SW480 (cell line): ENCODE results near the gene UCN.
A peak's percentile ranks its signal among the peaks of the same experiment; 100 is the strongest.
"Not testable (repeated sequence)": the region's sequence is repeated elsewhere in the genome, so short reads cannot be mapped to it uniquely, and the experiment has no call there.

ENCODE experiments used
- DNase-seq: peaks from one replicate; pipeline ENCODE4 v3.0.0-alpha.2; 2016; ENCODE audit warnings: low spot score

UCN gene

DNA sequence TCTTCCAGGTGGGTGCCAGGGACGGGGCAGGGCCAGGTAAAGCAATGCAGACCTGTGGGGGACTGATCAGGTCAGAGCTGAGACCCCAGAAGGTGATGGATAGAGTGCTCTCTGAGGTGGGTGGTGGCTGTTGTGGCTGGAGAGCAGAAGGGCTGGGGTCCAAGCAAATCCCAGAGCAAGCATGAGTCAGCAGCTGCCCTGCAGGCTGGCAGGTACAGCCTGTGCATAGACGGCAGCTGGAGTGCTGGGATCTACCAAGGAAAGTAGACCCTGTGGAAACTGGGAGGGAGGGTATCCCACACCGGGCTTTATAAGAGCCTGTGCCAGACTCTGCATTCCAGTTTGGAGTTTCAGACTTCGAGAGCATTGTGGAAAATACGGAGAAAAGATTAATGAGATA lies 25.4 kb downstream of the UCN start:
- DNase-seq = no peak

DNA sequence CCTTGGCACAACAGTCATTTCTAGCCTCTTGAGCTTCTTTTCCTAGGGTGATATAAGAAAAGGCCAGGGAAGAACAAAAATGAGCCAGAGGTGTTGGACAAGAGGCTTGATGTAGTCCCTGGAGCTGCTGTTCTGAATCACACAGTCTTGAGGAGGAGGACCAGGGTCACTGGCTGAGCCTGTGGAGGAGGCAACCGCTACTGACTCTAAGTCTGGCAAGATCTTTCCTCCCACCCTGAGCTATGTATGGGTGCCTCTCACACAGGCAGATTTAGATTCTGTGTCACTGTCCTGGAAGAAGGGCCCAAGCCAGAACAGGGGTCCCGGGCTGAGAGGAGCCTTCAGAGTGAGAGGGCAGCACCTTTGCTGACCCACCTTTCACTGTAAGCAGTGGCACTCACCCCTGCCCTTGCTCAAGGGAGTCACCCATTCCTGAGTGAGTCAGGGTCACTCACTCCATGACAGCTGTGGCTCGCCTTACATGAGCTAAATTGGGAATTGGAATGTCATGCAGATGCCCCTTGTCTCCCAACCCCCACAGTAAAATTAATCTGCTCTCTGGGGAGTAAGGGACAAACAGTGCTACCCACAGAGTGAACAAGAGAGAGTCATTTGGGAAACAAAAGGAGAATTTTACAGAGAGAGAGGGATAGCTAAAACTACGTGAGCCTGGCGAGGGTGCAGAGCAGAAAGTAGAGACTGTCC lies 26.2 kb downstream of the UCN start, which contains the start of gene TRIM54:
Gene TRIM54, plus strand, starts transcription at position 575 of the 705 bp plus-strand sequence. CDS start 303 bp downstream, outside the sequence.
- no peak for DNase-seq

DNA sequence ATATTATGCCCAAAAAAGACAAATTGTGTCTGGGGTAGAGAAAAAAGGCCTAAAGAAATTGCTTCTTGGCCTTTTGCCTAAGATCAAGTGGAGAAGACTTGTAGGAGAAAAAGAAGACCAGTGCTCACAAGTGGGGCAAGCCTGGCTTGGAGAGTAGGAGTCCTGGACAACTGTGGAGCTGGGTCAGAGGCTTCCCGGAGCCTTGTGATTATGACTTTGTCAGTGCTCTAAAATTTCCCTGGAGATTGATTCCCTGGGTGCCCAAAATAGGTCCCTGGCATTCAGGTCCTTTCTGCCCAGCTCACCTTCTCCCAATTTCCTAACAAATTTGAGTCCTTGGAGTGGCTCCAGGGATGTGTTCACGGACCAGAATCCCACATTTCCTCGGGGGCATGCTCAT lies 26.8 kb downstream of the UCN start:
- DNase-seq = no peak

DNA sequence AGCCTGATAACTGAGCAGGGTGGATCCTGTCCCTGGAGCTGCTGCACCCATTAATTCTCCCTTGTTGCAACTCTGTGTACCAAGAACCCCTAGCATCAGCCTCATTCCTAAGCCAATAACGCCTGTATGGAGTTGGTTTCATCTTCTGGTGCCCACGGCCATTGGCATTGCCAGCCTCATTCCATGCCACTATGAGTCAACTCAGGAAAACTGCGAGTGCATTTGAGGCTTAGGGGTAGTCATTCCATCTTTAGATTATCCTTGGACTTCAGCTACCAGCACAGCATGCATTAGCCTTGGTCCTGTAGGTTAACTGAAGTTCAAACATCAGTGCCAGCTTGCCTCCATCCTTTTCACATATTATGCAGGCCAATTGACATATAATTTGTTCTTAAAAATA lies 27.4 kb downstream of the UCN start:
- DNase-seq = no peak

DNA sequence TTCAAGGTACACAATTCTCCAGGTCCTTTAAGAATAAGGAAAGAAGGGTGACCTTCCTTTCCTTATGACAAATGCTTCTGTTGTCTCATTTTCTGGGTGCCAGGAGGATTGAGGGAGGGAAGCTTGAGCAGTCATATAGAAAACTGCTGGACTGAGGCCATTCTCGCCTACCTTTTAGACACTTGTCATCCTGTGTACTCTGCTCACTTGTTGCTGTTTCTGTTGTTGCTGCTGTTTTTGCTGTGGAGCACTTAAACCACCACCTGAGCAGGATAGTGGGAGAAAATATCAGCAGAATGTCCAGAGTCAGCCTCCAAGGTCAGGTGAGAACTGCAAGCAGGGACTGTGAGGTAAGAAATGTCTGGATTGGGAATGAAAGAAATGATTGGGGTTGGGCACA lies 30.2 kb downstream of the UCN start:
- DNase-seq = no peak

DNA sequence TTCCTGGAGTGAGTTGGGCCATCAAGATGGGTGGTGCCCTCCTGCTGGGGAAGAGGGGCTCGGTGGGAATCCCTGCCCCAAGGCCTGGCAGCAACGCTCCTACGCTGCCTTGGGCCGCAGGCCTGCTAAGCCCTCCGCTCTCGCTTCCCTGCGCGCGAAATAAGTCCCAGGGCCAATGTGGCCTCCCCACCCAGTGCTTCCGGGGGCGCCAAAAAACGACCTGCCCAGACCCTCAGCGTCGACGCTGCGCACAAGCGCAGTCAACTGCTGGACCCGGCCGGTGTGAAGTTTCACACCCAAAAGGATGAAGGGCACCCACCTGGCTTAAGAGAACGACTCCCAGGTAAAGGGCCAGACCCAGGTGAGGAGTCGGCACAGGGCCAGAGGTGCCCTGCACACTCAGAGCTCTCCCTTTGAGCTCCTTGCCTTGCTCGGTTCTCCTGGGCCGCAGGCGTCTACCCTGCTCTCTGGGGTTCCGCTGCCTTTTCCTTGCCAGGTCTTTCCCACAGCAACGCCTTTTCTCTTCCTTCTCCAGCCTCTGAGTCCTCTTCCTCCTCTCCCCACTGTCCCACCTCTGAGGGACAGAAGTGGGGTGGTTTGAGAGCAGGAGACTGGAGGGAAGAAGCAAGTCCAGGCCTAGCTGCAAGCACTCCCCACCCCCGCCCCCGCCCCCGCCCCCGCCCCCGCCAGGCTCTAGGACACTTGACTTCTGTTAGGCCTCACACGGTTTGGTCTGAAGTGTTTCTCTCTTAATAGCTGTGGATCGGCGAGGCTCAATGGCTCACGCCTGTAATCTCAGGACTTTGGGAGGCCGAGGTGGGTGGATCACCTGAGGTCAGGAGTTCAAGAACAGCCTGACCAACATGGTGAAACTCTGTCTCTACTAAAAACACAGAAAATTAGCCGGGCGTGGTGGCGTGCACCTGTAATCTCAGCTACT lies 32.8 kb downstream of the UCN start, which contains the start of gene DNAJC5G:
Gene DNAJC5G, plus strand, starts transcription at position 223 of the 940 bp plus-strand sequence. CDS start 1,296 bp downstream, outside the sequence.
- no peak for DNase-seq

DNA sequence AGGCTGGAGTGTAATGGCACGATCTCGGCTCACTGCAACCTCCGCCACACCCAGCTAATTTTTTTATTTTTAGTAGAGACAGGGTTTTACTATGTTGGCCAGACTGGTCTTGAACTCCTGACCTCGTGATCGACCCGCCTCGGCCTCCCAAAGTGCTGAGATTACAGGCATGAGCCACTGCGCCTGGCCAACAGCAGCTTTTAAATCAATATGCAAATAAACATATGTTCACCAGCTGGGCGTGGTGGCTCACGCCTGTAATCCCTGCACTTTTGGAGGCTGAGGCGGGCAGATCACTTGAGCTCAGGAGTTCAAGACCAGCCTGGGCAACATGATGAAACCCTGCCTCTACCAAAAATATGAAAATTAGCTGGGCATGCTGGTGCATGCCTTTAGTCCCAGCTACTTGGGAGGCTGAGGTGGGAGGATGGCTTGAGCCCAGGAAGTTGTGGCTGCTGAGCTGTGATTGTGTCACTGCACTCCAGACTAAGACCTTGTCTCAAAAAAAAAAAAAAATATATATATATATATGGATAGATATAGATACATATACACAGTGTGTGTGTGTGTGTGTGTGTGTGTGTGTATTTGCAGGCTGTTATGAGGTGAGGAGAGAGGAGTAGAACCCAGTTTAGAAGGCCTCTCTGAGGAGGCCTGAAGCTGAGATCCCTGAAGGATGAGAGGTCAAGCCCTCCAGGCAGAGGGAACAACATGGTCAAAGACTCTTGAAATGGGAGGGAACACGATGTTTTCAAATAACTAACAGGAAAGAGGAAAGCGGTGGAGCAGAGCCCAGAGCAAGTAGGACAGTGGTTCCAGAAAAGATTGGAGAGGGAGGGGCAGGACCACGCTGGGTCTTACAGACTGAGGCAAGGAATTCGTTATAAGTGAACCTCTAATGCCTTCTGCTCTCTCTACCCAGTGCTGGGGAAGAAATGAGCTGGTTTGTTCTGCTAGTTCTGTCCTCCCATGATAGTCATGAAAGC lies 35.4 kb downstream of the UCN start:
- not testable (repeated sequence) for DNase-seq

DNA sequence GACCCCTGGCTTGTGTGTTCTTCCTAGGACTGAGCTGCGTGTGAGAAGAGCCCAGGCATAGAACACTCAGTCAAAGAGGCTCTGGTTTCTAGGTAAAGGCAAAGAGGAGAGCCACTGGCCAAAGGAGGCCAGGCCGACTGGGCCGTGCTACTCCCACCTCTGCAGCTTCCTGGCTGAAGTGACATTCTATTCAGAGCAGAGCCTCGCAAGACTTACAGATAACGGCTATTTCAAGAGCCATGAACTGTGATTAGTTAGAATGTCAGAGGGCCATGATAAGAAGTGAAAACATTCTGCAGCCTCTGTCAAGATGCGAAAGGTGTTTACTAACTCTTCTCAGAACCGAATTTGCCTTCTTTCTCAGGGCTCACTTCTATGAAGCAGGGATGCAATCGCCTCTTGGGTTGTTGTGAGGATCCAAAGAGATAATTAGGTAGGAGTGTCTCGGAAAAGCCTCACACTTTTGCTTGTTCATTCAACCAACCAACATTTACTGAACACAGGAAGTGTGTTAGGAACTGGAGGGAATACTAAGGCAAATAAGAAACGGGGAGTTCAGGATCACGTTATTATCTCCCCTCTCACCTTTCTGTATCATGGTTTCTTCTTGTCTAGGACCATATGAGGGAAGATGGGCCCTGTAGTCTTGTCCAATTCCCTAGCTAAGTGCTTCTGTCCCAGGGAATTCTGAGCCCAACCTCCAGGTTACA lies 36.5 kb downstream of the UCN start:
- no peak for DNase-seq

DNA sequence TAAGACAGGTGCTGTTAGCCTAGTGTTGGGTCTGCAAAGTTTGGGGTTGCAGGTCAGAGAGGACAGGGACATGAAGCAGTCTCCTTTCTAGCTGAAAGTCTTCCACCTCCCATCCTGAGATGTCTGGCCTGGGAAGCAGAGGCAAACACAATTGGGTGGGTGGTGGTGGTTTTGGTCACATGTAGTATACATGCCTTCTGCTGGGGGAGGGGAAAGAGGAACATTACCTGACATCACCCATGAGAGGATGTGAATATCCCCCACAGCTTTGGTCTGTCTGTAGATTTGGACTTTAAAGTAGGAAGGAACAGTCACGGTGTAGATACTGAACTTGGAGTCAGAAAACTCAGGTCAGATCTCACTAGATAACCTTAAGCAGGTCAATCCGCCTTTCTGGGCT lies 37.6 kb downstream of the UCN start:
- no peak for DNase-seq

DNA sequence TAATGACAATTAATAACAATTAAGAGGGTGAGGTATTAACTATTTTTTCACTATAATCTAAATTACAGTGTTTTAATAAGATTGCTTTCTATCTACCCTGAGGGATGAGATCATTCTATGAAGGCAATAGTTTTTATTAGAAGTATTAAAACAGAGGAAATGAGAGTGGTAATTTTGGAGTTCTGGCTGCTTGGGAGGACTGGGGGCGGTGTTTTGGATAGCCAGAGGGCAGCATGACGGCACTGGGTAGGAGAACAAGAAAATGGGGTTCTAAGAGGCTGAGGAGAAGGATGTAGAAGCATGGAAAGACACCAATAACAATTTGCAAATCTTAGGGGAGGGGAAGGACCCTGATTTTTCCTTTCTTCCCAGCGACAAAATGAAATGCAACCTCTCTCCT lies 38.1 kb downstream of the UCN start:
- DNase-seq = no peak

DNA sequence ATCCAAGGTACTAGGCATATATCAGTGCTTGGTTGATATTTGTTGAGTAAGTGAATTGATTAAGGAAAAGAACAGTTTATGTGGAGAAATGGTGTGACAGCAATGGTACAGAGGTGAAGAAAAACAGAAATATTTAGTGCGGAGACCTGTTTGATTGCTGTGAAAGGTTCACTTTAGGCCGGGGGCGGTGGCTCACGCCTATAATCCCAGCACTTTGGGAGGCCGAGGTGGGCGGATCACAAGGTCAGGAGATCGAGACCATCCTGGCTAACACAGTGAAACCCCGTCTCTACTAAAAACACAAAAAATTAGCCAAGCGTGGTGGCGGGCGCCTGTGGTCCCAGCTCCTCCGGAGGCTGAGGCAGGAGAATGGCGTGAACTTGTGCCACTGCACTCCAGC lies 39.9 kb downstream of the UCN start:
- not testable (repeated sequence) for DNase-seq

DNA sequence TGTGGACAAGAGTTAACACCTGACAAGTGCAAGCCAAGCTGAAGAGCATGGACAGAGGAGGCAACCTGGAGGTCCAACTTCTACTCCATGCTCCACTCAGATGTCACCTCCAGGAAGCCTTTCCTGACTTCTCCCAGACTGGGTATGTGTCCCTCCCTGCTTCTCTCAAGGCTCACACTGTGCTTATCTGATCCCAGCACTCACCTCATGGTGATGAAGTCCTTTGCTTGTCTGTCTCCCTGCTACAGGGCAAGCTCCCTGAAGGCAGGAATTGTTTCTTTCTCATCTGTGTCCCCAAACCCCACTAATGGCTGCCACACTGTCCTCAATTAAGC lies 42.7 kb downstream of the UCN start:
- no peak for DNase-seq

DNA sequence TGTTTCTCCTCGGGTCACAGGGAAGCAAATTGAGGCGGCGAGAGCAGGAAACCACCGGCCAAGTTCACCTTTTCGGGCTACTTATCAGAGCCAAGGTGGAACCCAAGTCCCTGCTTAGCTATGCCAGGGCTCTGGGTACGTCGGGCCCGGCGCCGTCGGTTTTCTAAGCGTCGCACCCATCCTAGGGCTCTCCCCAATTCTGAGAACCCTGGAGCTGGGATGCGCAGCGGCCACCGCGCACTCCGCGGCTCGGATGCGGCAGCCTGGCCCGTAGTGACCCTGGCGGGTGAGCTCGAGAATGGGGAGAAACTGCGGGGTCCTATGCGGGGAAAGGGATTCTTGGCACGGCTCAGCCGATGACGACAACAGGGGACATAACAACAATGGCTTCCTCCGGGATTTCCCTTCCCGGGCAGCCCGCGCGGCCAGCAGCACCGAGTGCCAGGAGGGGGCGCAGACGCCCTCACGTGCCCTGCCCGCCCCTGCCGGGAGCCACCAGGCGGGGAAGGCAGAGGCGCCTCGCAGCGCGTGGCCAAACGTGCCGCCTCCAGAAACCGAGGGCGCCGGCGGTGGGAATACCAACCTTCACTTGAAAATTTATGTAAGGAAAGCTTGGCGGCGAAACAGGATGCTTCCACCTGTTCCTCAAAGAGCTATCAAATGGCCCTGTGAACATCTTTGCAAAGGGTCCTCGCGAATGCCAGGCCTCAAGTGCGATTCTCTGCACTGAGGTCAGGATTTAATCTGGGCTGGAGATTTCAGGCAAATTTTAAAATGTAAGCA lies 43.3 kb downstream of the UCN start:
- peak; percentile 87 for DNase-seq

DNA sequence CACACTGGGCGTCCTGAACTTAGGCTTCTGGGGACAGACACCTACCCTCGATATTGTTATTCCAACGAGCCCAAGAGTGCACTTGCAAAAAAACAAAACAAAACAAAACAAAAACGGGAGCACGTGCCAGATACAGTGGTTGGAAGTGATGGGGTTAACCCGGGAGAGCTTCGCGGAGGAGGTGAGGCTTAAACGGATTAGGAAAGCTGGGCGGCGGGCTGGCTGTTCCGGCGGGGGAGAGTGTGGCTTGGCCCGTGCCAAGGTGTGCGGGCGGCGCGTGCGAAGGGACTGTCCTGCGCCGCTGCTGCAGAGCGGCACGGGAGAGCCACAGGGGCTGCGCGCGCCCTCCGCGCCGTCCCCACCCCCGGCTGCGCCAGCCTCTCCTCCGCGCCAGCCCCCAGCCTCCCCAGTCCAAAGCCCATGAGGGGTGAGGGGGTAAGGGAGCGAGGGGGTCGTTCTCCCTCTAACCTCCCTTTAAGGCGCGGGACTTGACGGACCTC lies 43.9 kb downstream of the UCN start:
- DNase-seq = no peak

DNA sequence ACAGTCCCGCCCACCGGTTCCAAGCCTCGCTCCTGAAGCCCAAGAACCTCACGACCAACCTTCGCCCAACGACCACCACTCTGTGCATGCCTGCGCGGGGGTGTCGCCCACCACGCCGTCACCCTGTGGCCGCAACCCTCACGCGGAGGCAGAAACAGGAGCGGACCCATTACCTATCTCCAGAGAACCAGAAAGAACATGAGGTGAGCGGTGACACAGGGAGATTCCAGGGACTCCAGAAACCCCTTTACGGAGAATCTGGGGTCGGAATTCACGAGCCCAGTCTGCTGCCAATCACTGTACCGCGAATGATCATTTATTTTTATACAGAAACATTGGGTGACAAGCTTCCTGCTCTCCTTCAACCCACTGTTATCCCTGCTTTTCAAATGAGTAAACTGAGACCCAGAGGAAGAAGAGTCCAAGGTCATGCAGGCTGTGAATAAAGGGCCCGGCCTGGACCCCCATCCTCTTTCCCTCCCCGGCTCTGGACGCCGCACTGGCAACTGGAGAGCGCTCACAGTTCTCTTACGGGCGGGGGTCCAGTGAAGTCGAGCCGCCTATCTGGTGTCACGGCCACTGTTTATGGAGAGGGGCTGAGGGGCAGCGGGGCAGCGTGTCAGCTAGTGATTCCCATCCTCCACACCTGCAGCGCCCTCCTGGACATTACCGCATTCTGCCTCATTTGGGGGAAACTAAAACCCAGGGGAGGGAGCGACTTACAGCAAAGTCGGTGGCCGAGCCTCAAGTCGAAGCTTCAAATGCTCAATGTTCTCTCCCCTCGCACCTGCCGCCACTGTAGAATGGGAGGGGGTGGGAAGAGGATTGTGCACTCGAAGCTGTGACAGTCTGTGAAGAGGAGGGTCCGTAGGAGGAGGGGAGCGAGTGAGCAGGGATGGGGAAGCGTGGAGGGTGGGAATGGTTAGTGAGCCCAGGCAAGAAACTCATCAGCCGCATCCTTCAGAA lies 44.7 kb downstream of the UCN start:
- DNase-seq = no peak

DNA sequence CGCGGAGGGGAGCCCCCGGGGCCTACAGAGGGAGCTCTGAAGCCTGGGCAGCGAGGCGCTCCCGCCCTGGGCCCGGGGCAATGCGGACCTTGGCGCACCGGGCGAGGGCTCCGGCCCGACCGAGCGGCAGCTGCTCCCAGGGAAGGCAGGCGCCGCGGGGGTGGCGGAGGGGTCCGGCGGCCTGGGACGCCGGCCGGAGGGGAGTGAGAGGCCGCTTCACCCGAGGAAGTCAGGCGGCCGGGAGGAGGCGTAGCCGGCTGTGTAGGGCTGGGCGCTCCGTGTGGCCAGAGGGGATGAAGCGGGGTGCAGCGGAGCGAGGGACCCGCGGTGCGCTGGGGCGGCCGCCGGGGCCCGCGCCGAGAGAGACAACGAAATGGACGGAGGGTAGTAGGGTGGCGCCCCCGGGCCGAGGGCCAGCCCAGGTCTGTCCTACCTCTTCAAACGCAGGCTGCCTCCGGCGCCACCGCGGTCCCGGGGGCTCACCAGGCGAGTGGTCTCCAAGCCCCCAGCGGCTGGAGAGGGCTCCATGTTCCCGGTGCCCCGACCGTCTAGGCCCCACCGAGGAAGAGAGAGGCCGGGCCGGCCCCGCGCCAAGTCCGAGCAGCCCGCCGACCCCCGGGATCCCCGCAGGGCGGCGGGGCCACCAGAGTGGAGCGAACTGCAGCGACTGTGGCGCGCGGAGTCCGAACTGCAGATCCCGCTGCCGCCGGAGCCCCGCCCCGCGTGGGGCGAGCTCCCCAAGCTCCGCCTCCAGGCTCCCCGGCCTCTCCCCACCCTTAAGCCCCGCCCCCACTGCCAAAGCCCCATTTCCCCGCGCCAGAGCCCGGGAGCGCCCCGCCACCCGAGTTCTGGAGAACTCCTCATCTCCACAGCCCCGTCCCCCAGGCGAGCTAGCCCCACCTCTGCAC lies 45.6 kb downstream of the UCN start, which contains the start of gene SLC30A3:
Gene SLC30A3, minus strand, starts transcription at position 669 of the 908 bp plus-strand sequence. Its CDS starts 141 bp downstream, at position 528.
- DNase-seq = peak; percentile 76

DNA sequence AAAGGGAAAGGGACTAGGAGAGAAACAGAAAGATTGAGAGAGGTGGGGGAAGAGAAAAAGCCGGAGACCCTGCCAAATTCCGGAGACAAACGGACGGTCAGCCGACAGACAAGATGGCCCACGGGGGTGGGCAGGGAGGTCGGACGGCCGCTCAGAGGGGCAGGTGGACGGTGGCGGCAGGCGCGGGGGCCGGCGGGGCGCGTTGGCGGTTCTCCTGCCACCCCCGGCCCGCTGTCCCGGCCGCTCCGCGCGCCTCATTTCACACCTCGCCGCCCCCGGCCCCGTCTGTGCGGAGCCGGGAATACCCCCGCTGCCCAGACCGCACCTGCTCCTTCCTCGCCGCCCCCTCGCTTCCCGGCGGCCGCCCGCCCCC lies 46.3 kb downstream of the UCN start:
- no peak for DNase-seq
